Neutrophil (primary cell): Measurements from ENCODE around the gene ATXN1.

ENCODE experiments used
- H3K27ac ChIP-seq: fragments of 200-600 bp; sonication (generic); 2 replicates; pipeline ENCODE4 v1.5.1; 2016; ENCODE audit warnings: mild to moderate bottlenecking, moderate library complexity
- H3K27me3 ChIP-seq: fragments of 200-600 bp; sonication (generic); 2 replicates; pipeline ENCODE4 v1.6.0; 2016; ENCODE audit warnings: mild to moderate bottlenecking
- H3K36me3 ChIP-seq: fragments of 200-600 bp; sonication (generic); 2 replicates; pipeline ENCODE4 v1.5.1; 2017
- H3K4me1 ChIP-seq, 2 experiments: fragments of 200-600 bp in 1 of 2; sonication (generic) in 1 of 2; 1 replicate in 1 of 2; 2 replicates in 1 of 2; pipeline versions ENCODE4 v1.5.1 to v1.6.1; 2013 to 2016; ENCODE audit warnings: low read depth in 1 of 2, low read length in 1 of 2, mild to moderate bottlenecking in 1 of 2, moderate library complexity in 1 of 2; ENCODE audit not compliant: control insufficient read depth in 1 of 2, insufficient read depth in 1 of 2
- H3K4me3 ChIP-seq, 2 experiments: fragments of 200-600 bp in 1 of 2; sonication (generic) in 1 of 2; 1 replicate in 1 of 2; 2 replicates in 1 of 2; pipeline ENCODE4 v1.5.1; 2013 to 2016; ENCODE audit warnings: low read depth in 1 of 2, low read length in 1 of 2, mild to moderate bottlenecking in 1 of 2, moderate library complexity in 1 of 2
- H3K9me3 ChIP-seq: fragments of 200-600 bp; sonication (generic); 2 replicates; pipeline ENCODE4 v1.5.1; 2016
- TF ChIP-seq, protein P1 (sequence below): fragments of 200-600 bp; sonication (generic); IDR thresholded peaks from 2 replicates; pipeline ENCODE4 v1.5.1; 2016; ENCODE audit warnings: antibody characterized with exemption

Gene ATXN1

DNA sequence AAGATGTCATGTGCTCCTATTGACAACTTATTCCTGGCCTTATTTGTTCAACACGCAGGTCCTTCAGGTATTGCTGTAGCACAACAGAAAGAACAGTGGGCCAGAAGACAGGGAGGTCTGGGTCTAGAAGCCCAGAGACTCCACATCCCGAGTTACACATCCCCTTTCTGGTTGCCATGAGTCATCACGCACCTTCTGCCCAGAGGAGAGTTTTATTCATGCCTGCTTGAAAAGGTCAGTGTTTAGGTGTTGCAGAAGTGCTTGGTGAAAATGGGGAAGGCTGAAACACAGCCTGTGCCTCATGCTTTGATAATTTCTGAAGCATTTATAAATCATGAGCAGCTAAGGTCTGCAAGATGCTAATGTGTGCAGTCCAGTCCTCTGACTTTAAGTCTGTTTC, 266.5 kb downstream of the ATXN1 start:
- no peak overlapping the region for H3K4me3 ChIP-seq
- H3K9me3 ChIP-seq: no peaks in the 10 kb centered on the region
- peak overlapping the region; percentile 12 for H3K27ac ChIP-seq
- no peaks in the 10 kb centered on the region for H3K27me3 ChIP-seq
- peaks cover 5 to 24% of the 10 kb centered on the region in 2 experiments for H3K4me1 ChIP-seq
- no peaks in the 10 kb centered on the region for H3K36me3 ChIP-seq
- TF ChIP-seq, protein P1, sequence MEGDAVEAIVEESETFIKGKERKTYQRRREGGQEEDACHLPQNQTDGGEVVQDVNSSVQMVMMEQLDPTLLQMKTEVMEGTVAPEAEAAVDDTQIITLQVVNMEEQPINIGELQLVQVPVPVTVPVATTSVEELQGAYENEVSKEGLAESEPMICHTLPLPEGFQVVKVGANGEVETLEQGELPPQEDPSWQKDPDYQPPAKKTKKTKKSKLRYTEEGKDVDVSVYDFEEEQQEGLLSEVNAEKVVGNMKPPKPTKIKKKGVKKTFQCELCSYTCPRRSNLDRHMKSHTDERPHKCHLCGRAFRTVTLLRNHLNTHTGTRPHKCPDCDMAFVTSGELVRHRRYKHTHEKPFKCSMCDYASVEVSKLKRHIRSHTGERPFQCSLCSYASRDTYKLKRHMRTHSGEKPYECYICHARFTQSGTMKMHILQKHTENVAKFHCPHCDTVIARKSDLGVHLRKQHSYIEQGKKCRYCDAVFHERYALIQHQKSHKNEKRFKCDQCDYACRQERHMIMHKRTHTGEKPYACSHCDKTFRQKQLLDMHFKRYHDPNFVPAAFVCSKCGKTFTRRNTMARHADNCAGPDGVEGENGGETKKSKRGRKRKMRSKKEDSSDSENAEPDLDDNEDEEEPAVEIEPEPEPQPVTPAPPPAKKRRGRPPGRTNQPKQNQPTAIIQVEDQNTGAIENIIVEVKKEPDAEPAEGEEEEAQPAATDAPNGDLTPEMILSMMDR: no peak

DNA sequence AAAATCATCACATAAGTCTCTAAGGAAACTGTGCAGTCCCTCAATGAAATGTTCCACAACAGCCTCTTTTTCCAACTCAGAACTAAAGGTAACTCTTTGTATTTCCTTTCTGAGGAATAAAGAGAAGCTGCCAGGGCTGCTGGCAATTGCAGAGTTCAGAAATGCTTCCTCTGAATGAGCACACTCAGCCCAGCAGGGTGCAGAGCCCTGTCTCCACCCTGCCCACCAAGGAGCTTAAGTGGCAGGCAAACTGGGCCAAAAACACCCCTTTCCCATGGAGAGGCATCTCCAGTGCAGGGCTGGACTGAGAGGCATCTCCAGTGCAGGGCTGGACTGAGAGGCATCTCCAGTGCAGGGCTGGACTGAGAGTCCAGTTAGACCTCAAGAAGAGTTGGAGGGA, 267.5 kb downstream of the ATXN1 start:
- H3K27ac ChIP-seq: no peak overlapping the region
- TF ChIP-seq, protein P1: no peak
- H3K9me3 ChIP-seq: no peaks in the 10 kb centered on the region
- peaks cover 13 to 33% of the 10 kb centered on the region in 2 experiments for H3K4me1 ChIP-seq
- no peaks in the 10 kb centered on the region for H3K36me3 ChIP-seq
- no peaks in the 10 kb centered on the region for H3K27me3 ChIP-seq
- H3K4me3 ChIP-seq: no peak overlapping the region

DNA sequence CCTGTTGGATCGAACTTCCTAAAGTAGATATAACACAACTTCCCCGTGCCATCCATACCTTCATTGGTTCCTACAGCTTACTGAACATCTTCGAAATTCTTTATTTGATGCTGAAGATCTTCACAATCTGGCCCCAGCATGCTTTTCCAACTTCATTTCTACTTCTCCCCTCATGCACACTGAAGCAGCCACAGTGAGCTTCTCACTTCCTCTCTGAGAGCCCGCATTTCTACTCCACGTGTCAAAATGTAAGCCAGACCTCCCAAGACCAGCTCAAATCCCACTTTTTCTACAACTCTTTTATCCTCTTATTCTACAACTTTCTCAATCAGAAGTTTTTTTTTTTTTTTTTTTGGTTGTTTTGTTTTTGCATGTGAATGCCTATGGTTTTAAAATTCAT, 268.1 kb downstream of the ATXN1 start:
- Histone ChIP-seq H3K27me3 (no peaks in the 10 kb centered on the region), H3K4me1 (peaks cover 20 to 40% of the 10 kb centered on the region in 2 experiments), H3K36me3 (no peaks in the 10 kb centered on the region), H3K9me3 (no peaks in the 10 kb centered on the region), H3K4me3 (no peak overlapping the region), H3K27ac (no peak overlapping the region)
- TF ChIP-seq, protein P1: no peak

DNA sequence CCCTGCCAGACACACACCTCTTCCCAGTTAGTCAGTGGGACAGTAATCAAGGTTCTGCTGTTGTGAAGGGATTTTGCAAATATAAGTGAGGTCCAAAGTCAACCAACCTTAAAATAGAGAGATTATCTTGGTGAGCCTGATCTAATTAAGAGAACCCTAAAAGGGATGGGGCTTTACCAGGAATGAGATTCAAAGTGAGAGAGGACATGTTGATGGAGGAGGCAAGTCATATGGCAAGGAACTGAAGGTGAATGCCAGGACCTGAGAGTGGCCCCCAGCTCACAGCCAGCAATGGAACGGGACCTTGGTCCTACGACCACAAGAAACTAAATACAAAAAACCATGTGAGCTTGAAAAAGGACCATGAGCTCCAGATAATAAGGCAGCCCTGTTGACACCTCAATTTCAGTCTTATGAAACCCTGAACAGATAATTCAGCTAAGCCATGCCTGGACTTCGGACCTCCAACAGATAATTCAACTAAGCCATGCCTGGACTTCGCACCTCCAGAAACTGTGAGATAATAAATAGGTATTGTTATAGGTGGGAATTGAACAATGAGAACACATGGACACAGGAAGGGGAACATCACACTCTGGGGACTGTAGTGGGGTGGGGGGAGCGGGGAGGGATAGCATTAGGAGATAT, 269.5 kb downstream of the ATXN1 start:
- H3K4me1 ChIP-seq: peaks cover 20 to 44% of the 10 kb centered on the region in 2 experiments
- no peak overlapping the region for H3K27ac ChIP-seq
- TF ChIP-seq, protein P1: no peak
- no peaks in the 10 kb centered on the region for H3K27me3 ChIP-seq
- H3K9me3 ChIP-seq: no peaks in the 10 kb centered on the region
- no peaks in the 10 kb centered on the region for H3K36me3 ChIP-seq
- no peak overlapping the region for H3K4me3 ChIP-seq

DNA sequence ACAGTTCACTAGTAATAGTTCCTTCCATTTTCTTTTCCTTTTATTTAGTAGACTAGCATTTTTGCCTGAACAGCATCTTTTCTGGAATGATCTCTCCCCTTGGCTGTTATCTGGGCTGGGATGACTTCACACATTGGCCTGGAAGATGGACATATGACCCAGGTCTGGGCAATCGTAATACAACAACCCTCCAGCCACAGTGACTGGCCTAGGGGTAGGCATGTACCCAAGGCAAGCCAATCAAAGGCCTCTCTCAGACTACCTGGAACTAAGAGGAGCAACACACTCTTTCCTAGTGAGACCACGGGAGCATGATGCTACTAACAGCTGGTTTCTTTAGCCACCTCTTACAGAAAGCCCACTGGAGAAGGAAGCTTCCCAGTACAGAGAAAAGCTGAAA, 270.6 kb downstream of the ATXN1 start:
- Histone ChIP-seq H3K9me3 (no peaks in the 10 kb centered on the region), H3K4me1 (peaks cover 15 to 34% of the 10 kb centered on the region in 2 experiments), H3K4me3 (no peak overlapping the region), H3K27ac (no peak overlapping the region), H3K36me3 (peaks cover 3% of the 10 kb centered on the region), H3K27me3 (no peaks in the 10 kb centered on the region)
- TF ChIP-seq, protein P1: no peak
